Measurements from ENCODE around the gene ZNF547.

Gene ZNF547

GRCh38 chr19:57348136-57348535, 15.2 kb upstream of the ZNF547 start:
- no peak for TF ChIP-seq CTCF (IDR thresholded peaks at IDR 0.05; ENCODE audit: borderline replicate concordance, control extremely low read depth, extremely low read depth, insufficient read depth, missing control alignments)
- in situ Hi-C loops (cut with MboI; ENCODE audit: low sequenced_read_pairs, unreplicated experiment), result no loop called here
- no peak for DNase-seq (ENCODE audit: low spot score)

GRCh38 chr19:57350877-57351805, 12.2 kb upstream of the ZNF547 start, which contains the start of gene ZNF304:
ZNF304 (plus strand) TSS chr19:57351271; CDS start chr19:57351665, 394 bp downstream.
- DNase-seq (ENCODE audit: low spot score), result peak; percentile 93
- in situ Hi-C loops (cut with MboI; ENCODE audit: low sequenced_read_pairs, unreplicated experiment), result no loop called here

GRCh38 chr19:57351867-57352266, 11.5 kb upstream of the ZNF547 start:
- in situ Hi-C loops (cut with MboI; ENCODE audit: low sequenced_read_pairs, unreplicated experiment), result no loop called here
- DNase-seq (ENCODE audit: low spot score), result peak; percentile 23
- no peak for TF ChIP-seq CTCF (IDR thresholded peaks at IDR 0.05; ENCODE audit: borderline replicate concordance, control extremely low read depth, extremely low read depth, insufficient read depth, missing control alignments)

More at GRCh38 chr19:57350877-57351805, 12.2 kb upstream of the ZNF547 start, which contains the start of gene ZNF304:
- no peak for TF ChIP-seq CTCF (IDR thresholded peaks at IDR 0.05; ENCODE audit: borderline replicate concordance, control extremely low read depth, extremely low read depth, insufficient read depth, missing control alignments)

- no peak for DNase-seq (ENCODE audit: low spot score)
- TF ChIP-seq CTCF (IDR thresholded peaks at IDR 0.05; ENCODE audit: borderline replicate concordance, control extremely low read depth, extremely low read depth, insufficient read depth, missing control alignments), result no peak
- in situ Hi-C loops (cut with MboI; ENCODE audit: low sequenced_read_pairs, unreplicated experiment), result no loop called here
Observed at GRCh38 chr19:57355916-57356315, 7.4 kb upstream of the ZNF547 start.

- in situ Hi-C loops (cut with MboI; ENCODE audit: low sequenced_read_pairs, unreplicated experiment), result no loop called here
- no peak for TF ChIP-seq CTCF (IDR thresholded peaks at IDR 0.05; ENCODE audit: borderline replicate concordance, control extremely low read depth, extremely low read depth, insufficient read depth, missing control alignments)
- no peak for DNase-seq (ENCODE audit: low spot score)
Observed at GRCh38 chr19:57357406-57357805, 5.9 kb upstream of the ZNF547 start.

GRCh38 chr19:57359300-57359699, 4.1 kb upstream of the ZNF547 start:
- no peak for TF ChIP-seq CTCF (IDR thresholded peaks at IDR 0.05; ENCODE audit: borderline replicate concordance, control extremely low read depth, extremely low read depth, insufficient read depth, missing control alignments)
- no peak for DNase-seq (ENCODE audit: low spot score)

More at GRCh38 chr19:57359300-57359699, 4.1 kb upstream of the ZNF547 start:
- in situ Hi-C loops (cut with MboI; ENCODE audit: low sequenced_read_pairs, unreplicated experiment), result no loop called here

All from GM13976 (cell line).